HG03558 (cell line): ENCODE measurements around the gene TMEM50A.
"Not testable (repeated sequence)": the region's sequence is repeated elsewhere in the genome, so short reads cannot be mapped to it uniquely, and the experiment has no call there.

ENCODE experiments used
- ATAC-seq: cut with Tn5 transposase; IDR thresholded peaks from one replicate; pipeline ENCODE4 v1.9.1; 2021; ENCODE audit warnings: moderate number of reproducible peaks; ENCODE audit not compliant: unreplicated experiment; ENCODE audit errors: extremely low read depth

Gene TMEM50A

DNA sequence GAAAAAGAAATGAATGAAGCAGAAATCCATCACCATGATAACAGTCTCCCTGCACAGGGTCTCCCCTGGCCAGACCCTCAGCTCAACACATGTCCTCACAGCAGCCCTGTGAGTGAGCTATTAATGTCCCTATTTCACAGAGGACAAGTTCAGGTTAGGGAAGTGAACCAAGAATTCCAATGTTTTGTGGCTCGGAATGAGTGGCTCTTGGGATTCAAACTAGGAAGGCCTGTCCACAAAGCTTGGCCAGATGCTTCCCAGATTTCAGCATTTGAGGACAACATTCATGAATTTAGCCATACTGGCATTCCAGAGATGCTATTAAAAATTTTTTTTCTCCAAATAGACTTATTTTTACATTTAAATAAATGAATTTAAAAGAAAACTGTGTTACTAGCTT lies 44.4 kb downstream of the TMEM50A start:
- ATAC-seq = not testable (repeated sequence)

- not testable (repeated sequence) for ATAC-seq
These were observed 45.0 kb downstream of the TMEM50A start for GRCh38 chr1:25383090-25383489.

- ATAC-seq = not testable (repeated sequence)
These were observed 45.7 kb downstream of the TMEM50A start for GRCh38 chr1:25383875-25384274.

- not testable (repeated sequence) for ATAC-seq
These were observed 49.0 kb downstream of the TMEM50A start for GRCh38 chr1:25387096-25387495.

GRCh38 chr1:25388691-25389090 lies 50.6 kb downstream of the TMEM50A start:
- not testable (repeated sequence) for ATAC-seq

DNA sequence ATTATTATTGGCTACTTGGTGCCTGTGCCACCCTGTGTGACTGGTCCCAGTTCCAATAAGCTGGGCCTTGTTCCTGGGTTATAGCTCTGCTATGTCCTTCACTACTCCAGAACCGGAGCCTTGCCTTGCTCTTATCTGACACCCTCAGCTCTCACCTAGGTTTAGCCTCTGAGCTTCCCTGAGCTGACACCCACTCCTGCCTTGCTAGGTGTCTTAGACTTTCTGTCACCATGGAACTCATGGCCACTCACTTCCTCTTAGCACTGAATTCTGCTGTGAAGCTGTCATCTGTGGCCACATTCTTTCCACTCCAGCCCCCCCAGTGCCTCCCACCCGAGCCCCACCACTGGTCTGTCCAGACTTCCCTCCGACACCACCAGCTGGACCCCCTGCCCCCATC lies 51.6 kb downstream of the TMEM50A start:
- not testable (repeated sequence) for ATAC-seq

DNA sequence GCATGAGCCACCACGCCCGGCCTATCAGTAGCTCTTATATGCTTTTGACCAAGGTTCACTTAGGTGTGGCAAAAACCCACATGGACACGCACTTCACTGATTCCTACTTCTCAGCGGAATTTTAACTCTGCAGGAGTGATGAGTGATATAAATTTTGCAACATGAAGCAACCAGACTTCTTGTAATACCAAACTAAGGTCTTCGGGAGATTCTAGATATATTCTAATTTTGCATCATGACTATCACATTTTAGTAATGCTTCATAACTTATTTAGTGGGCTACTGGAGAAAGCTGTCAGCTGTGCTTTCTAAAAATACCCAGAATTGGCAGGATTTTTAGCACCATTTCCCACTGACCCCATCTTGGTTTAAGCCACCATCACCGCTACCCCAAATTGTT lies 54.7 kb downstream of the TMEM50A start:
- ATAC-seq = no peak

DNA sequence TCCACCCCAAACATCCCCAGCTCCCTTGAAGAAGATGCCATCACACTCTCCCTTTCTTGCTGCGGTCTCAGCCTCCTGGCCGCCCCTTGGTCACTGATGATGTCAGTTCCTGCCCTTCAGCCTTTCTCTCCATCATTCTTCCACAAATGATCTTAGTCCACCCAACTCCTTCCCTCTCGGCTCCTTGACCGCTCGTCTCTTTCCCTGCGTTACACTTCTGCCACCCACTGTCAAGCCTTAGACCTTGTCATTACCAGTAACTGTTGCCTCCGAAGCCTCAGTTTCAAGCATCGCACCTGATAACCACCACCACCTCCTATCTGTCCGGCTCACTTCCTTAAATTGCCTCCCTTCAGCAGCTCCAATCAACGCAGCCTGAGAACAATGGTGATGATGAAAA lies 59.4 kb downstream of the TMEM50A start:
- ATAC-seq = not testable (repeated sequence)

DNA sequence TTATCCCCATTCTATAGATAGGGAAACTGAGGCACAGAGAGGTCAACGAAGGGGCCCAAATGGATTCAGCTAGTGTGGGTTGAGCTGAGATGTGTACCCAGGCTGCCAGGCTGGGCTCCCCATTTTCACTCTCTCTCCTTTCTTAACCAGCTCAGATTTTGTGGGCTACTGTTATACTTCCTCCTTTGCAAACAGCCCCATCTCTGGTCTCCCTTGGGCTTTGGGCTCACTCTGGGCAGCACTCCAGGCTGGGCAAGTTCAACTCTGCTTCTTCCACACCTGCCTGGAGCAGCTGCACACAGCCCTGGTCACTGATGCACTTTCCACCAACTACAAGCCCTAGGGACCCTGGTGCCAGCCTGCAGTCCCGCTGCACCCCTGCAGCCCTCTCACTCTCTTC lies 59.9 kb downstream of the TMEM50A start:
- not testable (repeated sequence) for ATAC-seq

DNA sequence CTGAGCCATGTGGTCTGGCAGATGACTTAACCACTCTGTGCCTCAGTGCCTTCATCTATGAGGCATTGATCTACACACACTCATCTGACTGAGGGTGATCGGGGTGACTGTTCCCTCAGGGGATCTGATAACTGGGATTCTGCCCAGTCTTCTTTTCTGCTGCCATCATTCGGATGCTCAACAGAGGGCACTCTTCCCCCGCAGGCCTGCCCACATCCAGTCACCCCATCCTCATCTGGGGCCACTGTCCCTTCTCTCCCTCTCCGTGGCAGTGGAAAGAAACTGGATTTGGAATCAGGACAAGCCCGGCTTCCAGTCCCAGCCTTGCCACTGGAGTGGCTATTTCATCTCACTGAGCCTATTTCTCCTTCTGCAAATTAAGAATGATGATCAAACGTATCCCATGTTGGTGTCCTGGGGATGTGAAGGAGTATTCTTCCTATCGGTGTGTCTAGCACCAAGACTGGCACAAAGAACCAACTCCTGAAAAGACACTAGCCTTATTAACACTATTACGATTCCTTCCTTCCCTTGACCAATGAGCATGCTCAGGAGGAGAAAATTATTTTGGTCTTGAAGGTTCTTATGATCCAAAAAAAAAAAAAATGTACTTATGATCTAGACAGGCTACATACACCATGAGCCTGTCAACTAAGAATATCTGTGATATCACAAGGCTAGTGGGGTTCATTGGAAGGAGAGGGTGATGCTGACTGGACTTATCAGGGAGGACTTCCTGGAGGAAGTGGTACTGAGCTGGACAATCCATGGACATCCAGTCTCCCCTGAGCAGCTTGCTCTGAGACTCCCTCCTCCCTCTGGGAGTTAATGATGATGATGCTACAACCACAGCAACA lies 65.0 kb downstream of the TMEM50A start:
- not testable (repeated sequence) for ATAC-seq

- ATAC-seq = not testable (repeated sequence)
These were observed 67.7 kb downstream of the TMEM50A start for GRCh38 chr1:25405731-25406305.

- ATAC-seq = not testable (repeated sequence)
These were observed 71.7 kb downstream of the TMEM50A start for GRCh38 chr1:25409641-25410427.
